Ovary (tissue), 3 donors: Measurements from ENCODE around the gene RNF144B.

Experiments used
- POLR2A ChIP-seq: fragments of 450-650 bp; IDR thresholded peaks from one replicate; pipeline ENCODE4 v1.6.1; 2017; ENCODE audit warnings: antibody characterized with exemption, mild to moderate bottlenecking, moderate library complexity
- TF ChIP-seq, protein P1 (sequence below), 3 donors: fragments of 450-650 bp in 2 of 3; fragments of 200-600 bp in 1 of 3; IDR thresholded peaks; one replicate each; pipeline versions ENCODE4 v1.5.1 to v1.8.0; 2016 to 2022; ENCODE audit warnings: antibody characterized with exemption in 3 of 3, mild to moderate bottlenecking in 1 of 3
- donor health status: DM: no; HTN: no; CAD: no.

DNA sequence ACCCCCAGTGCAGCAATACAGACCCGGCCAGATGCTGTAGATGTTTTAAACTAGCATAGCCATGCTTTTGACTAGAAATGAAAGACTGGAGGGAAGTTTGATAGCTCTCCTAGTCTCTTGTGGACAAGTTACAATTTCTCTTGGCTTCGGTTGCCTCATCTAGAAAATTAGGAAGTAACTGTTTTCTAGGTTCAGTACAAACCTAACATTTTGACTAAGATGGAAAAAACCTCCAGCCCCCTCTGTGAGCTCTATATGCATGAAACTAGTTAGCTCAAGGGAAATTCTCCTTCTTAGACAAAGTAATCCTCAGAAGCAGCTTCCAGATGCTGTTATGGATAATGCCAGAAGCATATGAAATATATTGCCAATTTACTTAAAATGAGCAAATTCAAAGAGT is 86.6 kb downstream of the RNF144B start:
- TF ChIP-seq POLR2A = no peak
- TF ChIP-seq, protein P1, sequence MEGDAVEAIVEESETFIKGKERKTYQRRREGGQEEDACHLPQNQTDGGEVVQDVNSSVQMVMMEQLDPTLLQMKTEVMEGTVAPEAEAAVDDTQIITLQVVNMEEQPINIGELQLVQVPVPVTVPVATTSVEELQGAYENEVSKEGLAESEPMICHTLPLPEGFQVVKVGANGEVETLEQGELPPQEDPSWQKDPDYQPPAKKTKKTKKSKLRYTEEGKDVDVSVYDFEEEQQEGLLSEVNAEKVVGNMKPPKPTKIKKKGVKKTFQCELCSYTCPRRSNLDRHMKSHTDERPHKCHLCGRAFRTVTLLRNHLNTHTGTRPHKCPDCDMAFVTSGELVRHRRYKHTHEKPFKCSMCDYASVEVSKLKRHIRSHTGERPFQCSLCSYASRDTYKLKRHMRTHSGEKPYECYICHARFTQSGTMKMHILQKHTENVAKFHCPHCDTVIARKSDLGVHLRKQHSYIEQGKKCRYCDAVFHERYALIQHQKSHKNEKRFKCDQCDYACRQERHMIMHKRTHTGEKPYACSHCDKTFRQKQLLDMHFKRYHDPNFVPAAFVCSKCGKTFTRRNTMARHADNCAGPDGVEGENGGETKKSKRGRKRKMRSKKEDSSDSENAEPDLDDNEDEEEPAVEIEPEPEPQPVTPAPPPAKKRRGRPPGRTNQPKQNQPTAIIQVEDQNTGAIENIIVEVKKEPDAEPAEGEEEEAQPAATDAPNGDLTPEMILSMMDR (IDR thresholded peaks at IDR 0.05) = no peak
